Stimulated activated CD4-positive, alpha-beta T cell treated with anti-CD3 and anti-CD28 coated beads, Interleukin-15, amount 100 ng/mL, for 48 hours (primary cell): ENCODE results near the gene CUZD1.

ENCODE experiments used
- DNase-seq, 2 donors: peaks; one replicate each; pipeline ENCODE4 v3.0.0-alpha.2; 2020; ENCODE audit warnings: low read depth in 2 of 2

CUZD1 gene

DNA sequence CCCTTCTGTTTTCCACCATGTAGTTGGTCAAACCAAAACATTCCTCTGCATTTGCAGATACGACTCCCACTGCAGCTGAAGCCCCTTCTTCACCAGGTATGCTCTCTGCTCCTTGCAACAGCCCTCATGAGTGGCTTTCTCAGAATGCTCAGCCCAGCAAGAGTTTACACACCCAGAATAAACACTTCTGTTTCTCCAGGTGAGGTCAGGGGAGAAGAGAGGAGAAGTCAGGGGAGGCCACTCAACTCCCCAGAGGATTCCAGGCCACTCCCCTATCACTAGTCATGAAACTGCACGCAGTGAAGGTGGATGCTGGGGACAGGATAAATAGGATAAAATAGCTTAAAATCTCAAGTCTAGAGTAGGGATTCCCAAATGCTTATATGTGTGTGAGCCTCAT, 31.2 kb downstream of the CUZD1 start:
- no peak for DNase-seq

DNA sequence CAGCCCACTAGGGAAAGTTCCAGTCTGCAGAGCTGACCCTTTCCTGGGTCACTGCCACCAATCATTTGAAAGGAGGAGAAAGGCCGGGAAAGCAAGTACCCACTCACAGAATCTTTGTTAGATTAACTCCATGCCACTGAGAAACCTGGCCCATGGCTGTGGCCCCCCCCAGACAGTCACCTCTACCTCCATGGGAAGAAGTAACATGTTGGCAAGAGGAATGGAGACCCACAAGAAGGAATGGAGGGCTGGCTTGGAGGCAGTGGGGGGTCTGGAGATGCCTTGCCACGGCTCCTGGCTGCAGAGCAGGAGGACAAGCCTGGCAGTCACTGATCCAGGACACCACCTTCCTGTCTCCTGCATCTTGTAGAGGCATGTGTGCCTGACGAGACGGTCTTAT, 32.9 kb downstream of the CUZD1 start:
- no peak for DNase-seq

DNA sequence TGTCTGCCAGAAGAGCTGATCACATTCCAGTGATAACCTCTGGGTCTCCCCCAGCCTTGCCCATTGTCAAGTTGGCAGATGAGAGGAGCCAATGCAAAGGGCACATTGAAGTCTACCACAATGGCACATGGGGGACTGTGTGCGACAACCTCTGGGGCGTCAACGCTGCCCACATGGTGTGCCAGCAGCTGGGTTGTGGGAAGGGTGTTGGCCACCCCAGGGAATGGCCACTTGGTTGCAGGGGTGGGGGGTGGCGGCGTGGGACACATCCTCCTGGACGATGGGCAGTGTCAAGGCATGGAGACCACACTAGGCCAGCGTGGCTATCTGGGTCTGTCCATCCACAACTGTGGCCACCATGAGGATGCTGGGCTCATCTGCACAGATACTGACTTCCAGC, 43.4 kb downstream of the CUZD1 start:
- DNase-seq: no peak

DNA sequence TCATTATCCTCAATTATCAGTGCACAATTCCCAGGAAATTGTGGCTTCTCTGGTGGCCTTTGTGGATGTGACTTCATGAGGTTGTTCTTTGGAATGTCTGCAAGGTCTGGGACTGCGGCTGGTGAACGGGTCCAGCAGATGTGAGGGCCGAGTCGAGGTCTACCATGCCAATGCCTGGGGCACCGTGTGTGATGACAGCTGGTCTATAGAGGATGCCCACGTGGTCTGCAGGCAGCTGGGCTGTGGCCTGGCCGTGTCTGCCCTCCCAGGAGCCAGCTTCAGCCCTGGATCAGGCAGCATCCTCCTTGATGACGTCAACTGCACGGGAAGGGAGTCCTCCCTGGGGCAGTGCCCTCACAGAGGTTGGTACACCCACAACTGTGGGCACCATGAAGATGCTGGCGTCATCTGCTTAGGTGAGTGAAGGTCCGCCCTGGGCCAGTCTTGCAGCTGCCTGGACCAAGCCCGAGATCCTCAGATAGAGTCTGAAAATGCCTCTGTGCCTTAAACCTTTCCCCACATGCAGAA, 46.9 kb downstream of the CUZD1 start:
- no peak for DNase-seq

DNA sequence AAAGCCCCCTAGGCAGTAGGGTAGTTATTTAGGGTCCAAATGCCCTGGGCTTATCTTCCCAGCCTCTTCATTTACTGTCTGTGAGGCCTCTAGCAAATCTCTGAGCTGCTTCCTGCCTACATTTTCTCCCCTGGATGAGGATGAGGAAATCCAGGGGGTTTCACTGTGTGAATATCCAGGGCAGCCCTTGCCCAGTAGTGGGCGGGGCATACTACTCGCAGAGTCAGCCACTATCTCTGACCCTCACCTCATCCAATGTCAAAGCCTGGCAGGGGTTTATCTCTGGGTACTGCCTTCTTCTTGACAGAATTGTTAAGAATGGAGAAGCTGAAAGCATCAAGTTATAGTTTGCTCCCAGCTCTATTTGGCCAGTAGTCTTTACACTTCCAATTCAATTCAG, 48.9 kb downstream of the CUZD1 start:
- DNase-seq: no peak

- no peak for DNase-seq
These were observed 49.7 kb downstream of the CUZD1 start for GRCh38 chr10:122795924-122796323.

GRCh38 chr10:122786269-122786668, 59.4 kb downstream of the CUZD1 start:
- DNase-seq: no peak

- no peak for DNase-seq
These were observed 62.7 kb downstream of the CUZD1 start for GRCh38 chr10:122782911-122783310.
